ENCODE measurements around the gene DGKH. TPM values are rescaled to one million over a fixed set of nuclear protein-coding genes. Genes with fewer than 3 reads are reported as not detected.

DGKH gene
- total RNA-seq, 3 donors from 2014 or later: 11.5 to 19.0 (median 19.0) TPM

GRCh38 chr13:42009057-42009456 lies 39.4 kb upstream of the DGKH start:
- H3K27me3 ChIP-seq: no peaks in the 10 kb centered on the region
- intact Hi-C loops (cut with DNase I; ENCODE audit: low total_unique reads): no loop called here
- H3K27ac ChIP-seq: no peak overlapping the region
- peaks cover 0 to 3% of the 10 kb centered on the region in 2 donors for H3K4me1 ChIP-seq
- TF ChIP-seq POLR2A (IDR thresholded peaks at IDR 0.05): no peak
- TF ChIP-seq CTCF (IDR thresholded peaks at IDR 0.05): no peak
- no peak for DNase-seq (ENCODE audit: low spot score in 2 of 2)
- H3K4me3 ChIP-seq: no peak overlapping the region
- H3K36me3 ChIP-seq: no peaks in the 10 kb centered on the region
- no peaks in the 10 kb centered on the region for H3K9me3 ChIP-seq

GRCh38 chr13:42011601-42012350 lies 36.7 kb upstream of the DGKH start:
- H3K4me3 ChIP-seq: peak overlapping the region in 2 of 3 donors; percentile 44 to 62
- H3K27me3 ChIP-seq: no peaks in the 10 kb centered on the region
- no peaks in the 10 kb centered on the region for H3K36me3 ChIP-seq
- peak; percentile 37 to 61 for DNase-seq (ENCODE audit: low spot score in 2 of 2)
- TF ChIP-seq POLR2A (IDR thresholded peaks at IDR 0.05): no peak
- peak in 1 of 3 donors; percentile 52 for TF ChIP-seq POLR2AphosphoS5 (IDR thresholded peaks at IDR 0.05)
- no peak for TF ChIP-seq CTCF (IDR thresholded peaks at IDR 0.05)
- intact Hi-C loops (cut with DNase I; ENCODE audit: low total_unique reads): no loop called here
- H3K4me1 ChIP-seq: peaks cover 0 to 3% of the 10 kb centered on the region in 2 donors
- H3K27ac ChIP-seq: peak overlapping the region; percentile 36 to 44
- no peaks in the 10 kb centered on the region for H3K9me3 ChIP-seq

GRCh38 chr13:42014119-42014518 lies 34.3 kb upstream of the DGKH start:
- TF ChIP-seq POLR2A (IDR thresholded peaks at IDR 0.05) (no peak), POLR2AphosphoS5 (IDR thresholded peaks at IDR 0.05) (no peak), CTCF (IDR thresholded peaks at IDR 0.05) (no peak)
- intact Hi-C loops (cut with DNase I; ENCODE audit: low total_unique reads): no loop called here
- Histone ChIP-seq H3K9me3 (no peaks in the 10 kb centered on the region), H3K36me3 (no peaks in the 10 kb centered on the region), H3K27me3 (no peaks in the 10 kb centered on the region), H3K4me1 (peaks cover 0 to 3% of the 10 kb centered on the region in 2 donors), H3K27ac (no peak overlapping the region), H3K4me3 (no peak overlapping the region)
- DNase-seq (ENCODE audit: low spot score in 2 of 2): no peak

- Histone ChIP-seq H3K27me3 (no peaks in the 10 kb centered on the region), H3K4me3 (no peak overlapping the region), H3K36me3 (no peaks in the 10 kb centered on the region), H3K27ac (no peak overlapping the region), H3K9me3 (no peaks in the 10 kb centered on the region), H3K4me1 (no peaks in the 10 kb centered on the region)
- no peak for DNase-seq (ENCODE audit: low spot score in 2 of 2)
- intact Hi-C loops (cut with DNase I; ENCODE audit: low total_unique reads): no loop called here
- TF ChIP-seq CTCF (IDR thresholded peaks at IDR 0.05): no peak
These were observed 31.2 kb upstream of the DGKH start for GRCh38 chr13:42017264-42017663.

GRCh38 chr13:42021851-42022250 lies 26.6 kb upstream of the DGKH start:
- Histone ChIP-seq H3K4me3 (no peak overlapping the region), H3K27ac (no peak overlapping the region), H3K9me3 (no peaks in the 10 kb centered on the region), H3K27me3 (no peaks in the 10 kb centered on the region), H3K36me3 (no peaks in the 10 kb centered on the region), H3K4me1 (no peaks in the 10 kb centered on the region)
- TF ChIP-seq POLR2AphosphoS5 (IDR thresholded peaks at IDR 0.05) (no peak), POLR2A (IDR thresholded peaks at IDR 0.05) (no peak), CTCF (IDR thresholded peaks at IDR 0.05) (no peak)
- intact Hi-C loops (cut with DNase I; ENCODE audit: low total_unique reads): no loop called here
- DNase-seq (ENCODE audit: low spot score in 2 of 2): no peak

All from breast epithelium (tissue), 4 donors.